Measurements from ENCODE around the gene KMT2C. TPM values are rescaled to one million over a fixed set of nuclear protein-coding genes. Genes with fewer than 3 reads are reported as not detected.
"Not testable (repeated sequence)": the region's sequence is repeated elsewhere in the genome, so short reads cannot be mapped to it uniquely, and the experiment has no call there.

Gene KMT2C
- total RNA-seq, 1 experiment from 2014 or later, result 35.1 TPM

DNA sequence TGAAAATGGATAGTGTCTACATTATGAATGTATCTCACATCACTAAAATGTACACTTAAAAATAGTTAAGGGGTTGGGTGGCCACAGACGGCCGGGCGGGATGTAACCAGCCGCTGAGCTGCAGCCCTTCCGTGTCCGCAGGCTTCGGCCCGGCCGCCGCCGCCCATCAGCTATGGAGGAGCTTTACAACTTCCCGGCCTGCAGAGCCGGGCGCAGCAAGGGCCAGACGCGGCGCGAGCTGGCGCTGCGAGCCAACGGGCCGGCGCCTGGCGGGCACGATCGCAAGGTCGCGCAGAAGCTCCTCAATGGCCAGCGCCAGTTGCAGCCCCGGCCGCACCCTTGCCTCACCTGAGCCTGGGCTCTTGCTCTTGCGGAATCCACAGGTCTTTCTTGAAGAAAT, 69.1 kb downstream of the KMT2C start:
- H3K27me3 ChIP-seq, result no peaks in the 10 kb centered on the region
- H3K9me3 ChIP-seq (replicated peaks), result peaks cover 5% of the 10 kb centered on the region; the same call in 1 of the 2 replicates
- H3K27ac ChIP-seq, result no peak overlapping the region
- no peak for DNase-seq
- H3K4me1 ChIP-seq, result no peaks in the 10 kb centered on the region
- H3K4me3 ChIP-seq, result no peak overlapping the region
- H3K36me3 ChIP-seq, result 0 out of 2 replicates have a peak, but pooled peaks cover 2% of the 10 kb centered on the region

DNA sequence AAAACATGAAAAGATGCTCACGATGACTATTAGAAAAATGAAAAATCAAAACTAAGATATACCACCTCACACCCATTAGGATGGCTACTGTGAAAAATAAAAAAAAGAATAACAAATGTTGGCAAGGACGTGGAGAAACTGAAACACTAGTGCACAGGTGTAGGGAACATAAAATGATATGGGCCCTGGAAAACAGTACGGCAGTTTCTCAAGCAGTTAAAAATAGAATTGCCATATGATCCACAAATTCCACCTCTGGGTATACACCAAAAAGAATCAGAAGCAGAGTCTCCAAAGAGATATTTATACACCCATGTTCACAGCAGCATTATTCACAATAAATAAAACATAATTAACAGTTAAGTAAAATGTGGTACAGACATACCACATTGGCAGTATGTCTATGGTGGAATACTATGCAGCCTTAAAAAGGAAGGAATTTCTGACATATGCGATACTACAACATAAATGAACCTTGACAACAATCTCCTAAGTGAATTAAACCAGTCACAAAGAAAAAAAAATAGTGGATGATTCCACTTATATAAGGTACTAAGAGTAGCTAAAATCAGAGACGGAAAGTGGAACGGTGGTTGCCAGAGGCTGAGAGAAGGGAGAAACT, 69.7 kb downstream of the KMT2C start:
- H3K4me3 ChIP-seq, result no peak overlapping the region
- H3K27ac ChIP-seq, result no peak overlapping the region
- H3K27me3 ChIP-seq, result no peaks in the 10 kb centered on the region
- H3K36me3 ChIP-seq, result no peaks in the 10 kb centered on the region
- no peak for DNase-seq
- H3K4me1 ChIP-seq, result no peaks in the 10 kb centered on the region
- peaks cover 5% of the 10 kb centered on the region; the same call in 1 of the 2 replicates for H3K9me3 ChIP-seq (replicated peaks)

DNA sequence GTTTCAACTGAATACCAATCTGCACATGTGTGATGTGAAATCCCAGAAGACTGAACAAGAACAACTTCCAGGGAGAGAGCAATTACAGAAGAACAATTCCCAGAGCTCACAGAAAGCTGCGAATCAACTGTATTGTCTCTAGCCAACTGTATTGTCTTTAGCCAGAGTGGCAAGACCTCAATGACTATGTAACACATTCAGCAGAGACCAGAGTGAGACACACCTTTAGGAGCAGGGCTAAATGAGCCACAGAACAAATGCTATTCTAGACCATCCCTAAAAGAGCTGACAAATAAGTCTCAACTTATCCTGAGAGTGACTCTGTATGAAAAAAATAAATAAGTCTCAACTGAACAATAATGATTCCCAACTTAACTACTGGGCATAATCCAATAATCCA, 72.0 kb downstream of the KMT2C start:
- no peak overlapping the region for H3K4me3 ChIP-seq
- no peak for DNase-seq

DNA sequence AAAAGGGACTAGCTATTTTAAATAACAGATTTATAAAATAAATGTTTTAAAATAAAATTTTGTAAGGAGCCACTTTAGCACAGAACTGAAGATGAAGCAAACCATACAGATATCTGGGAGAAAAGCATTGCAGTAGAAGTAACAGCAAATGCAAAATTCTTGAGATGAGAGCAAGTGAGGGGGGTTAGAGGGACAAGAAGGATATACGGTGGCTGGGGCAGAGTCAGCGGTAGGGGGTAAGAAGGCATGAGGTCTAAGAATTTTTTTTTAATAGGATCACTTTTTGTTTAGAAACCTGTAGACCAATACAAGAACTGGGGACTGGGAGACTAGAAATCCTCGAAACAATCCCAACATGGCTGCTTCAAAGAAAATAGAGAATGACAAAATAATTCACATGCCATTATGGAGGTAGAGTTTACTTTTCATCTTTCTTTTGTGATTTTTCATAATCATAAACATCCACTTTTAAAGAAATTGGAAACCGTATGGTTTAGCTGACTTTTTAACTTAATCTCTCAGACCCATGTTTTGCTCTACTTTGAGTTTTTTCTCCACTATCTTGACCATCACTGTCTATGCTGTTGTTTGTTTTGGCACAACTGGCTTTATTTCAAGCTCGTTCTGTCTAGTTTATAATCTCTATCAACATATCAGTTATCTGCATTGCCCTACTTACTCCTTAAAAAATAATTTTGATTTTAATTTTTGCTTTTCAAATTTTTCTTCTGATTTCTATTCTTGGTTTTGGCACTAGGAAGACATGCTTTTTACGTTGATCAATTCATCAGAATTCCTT, 73.5 kb downstream of the KMT2C start:
- Histone ChIP-seq H3K36me3 (0 out of 2 replicates have a peak, but pooled peaks cover under 1% of the 10 kb centered on the region), H3K4me1 (no peaks in the 10 kb centered on the region), H3K4me3 (no peak overlapping the region), H3K9me3 (replicated peaks) (peaks cover 5% of the 10 kb centered on the region; the same call in 1 of the 2 replicates), H3K27ac (no peak overlapping the region), H3K27me3 (no peaks in the 10 kb centered on the region)
- no peak for DNase-seq

More for the DNA sequence above, 72.0 kb downstream of the KMT2C start:
- peaks cover 5% of the 10 kb centered on the region; the same call in 1 of the 2 replicates for H3K9me3 ChIP-seq (replicated peaks)
- no peaks in the 10 kb centered on the region for H3K27me3 ChIP-seq
- H3K27ac ChIP-seq, result no peak overlapping the region
- no peaks in the 10 kb centered on the region for H3K4me1 ChIP-seq
- H3K36me3 ChIP-seq, result no peaks in the 10 kb centered on the region

DNA sequence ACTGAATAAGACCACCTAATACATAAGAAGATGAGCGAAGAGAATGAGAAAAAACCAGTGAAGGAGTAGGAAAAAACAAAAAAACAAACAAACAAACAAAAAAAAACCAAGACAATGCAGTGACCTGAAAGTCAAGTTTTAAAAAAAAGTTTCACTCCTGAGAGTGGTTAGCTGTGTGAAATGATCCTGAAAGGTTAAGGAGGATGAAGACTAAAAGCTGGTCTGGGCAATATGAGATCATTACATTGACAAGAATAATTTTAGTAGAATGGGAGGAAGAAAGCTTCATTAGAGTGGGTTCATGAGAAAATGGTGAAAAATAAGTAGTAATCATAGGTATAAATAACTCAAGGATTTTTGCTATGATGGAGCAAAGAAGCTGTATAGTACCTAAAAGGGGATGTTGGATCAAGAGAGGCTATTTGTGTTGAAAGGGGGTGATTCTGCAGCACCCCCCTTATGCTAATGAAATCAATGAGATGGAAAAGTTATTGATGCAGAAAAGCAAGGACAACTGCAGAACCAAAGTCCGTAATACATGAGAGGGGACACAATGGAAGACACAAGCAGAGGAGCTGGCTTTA, 80.2 kb downstream of the KMT2C start:
- DNase-seq, result no peak

GRCh38 chr7:152354061-152354460, 81.7 kb downstream of the KMT2C start:
- no peak for DNase-seq
- Histone ChIP-seq H3K9me3 (replicated peaks) (peaks cover 3% of the 10 kb centered on the region; the same call in 1 of the 2 replicates), H3K27ac (no peak overlapping the region), H3K4me3 (no peak overlapping the region), H3K27me3 (no peaks in the 10 kb centered on the region), H3K4me1 (no peaks in the 10 kb centered on the region), H3K36me3 (peaks cover 32% of the 10 kb centered on the region)

More for the DNA sequence above, 80.2 kb downstream of the KMT2C start:
- Histone ChIP-seq H3K27ac (no peak overlapping the region), H3K4me3 (no peak overlapping the region), H3K27me3 (no peaks in the 10 kb centered on the region), H3K9me3 (replicated peaks) (0 out of 2 replicates have a peak, but pooled peaks cover 3% of the 10 kb centered on the region), H3K36me3 (peaks cover 22% of the 10 kb centered on the region), H3K4me1 (no peaks in the 10 kb centered on the region)

DNA sequence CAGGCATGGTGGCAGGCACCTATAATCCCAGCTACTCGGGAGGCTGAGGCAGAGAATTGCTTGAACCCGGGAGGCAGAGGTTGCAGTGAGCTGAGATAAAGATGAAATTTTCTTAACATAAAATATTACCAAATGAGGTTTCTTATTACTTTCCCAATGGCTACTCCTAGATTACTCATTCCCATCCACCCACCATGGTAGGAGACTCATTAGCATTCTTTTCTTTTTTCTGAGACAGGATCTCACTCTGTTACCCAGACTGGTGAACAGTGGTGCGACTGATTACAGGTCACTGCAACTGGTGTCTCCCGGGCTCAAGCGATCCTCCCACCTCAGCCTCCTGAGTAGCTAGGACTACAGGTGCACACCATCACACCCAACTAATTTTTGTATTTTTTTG, 82.5 kb downstream of the KMT2C start:
- H3K36me3 ChIP-seq, result peaks cover 38% of the 10 kb centered on the region
- not testable (repeated sequence) for H3K27ac ChIP-seq; H3K27me3 ChIP-seq; H3K4me3 ChIP-seq; H3K9me3 ChIP-seq (replicated peaks); DNase-seq; H3K4me1 ChIP-seq

GRCh38 chr7:152351747-152352146, 84.1 kb downstream of the KMT2C start:
- not testable (repeated sequence) for H3K27ac ChIP-seq; H3K4me3 ChIP-seq; DNase-seq; H3K4me1 ChIP-seq; H3K27me3 ChIP-seq; H3K9me3 ChIP-seq (replicated peaks)
- peaks cover 40% of the 10 kb centered on the region for H3K36me3 ChIP-seq

GRCh38 chr7:152351168-152351567, 84.6 kb downstream of the KMT2C start:
- H3K4me1 ChIP-seq, result no peaks in the 10 kb centered on the region
- H3K4me3 ChIP-seq, result no peak overlapping the region
- H3K36me3 ChIP-seq, result peaks cover 40% of the 10 kb centered on the region
- no peak overlapping the region for H3K27ac ChIP-seq
- no peaks in the 10 kb centered on the region for H3K27me3 ChIP-seq
- H3K9me3 ChIP-seq (replicated peaks), result peaks cover 3% of the 10 kb centered on the region; the same call in 1 of the 2 replicates
- DNase-seq, result no peak

GRCh38 chr7:152347888-152348287, 87.9 kb downstream of the KMT2C start:
- no peaks in the 10 kb centered on the region; the same call in 1 of the 2 replicates for H3K9me3 ChIP-seq (replicated peaks)
- no peaks in the 10 kb centered on the region for H3K27me3 ChIP-seq
- H3K36me3 ChIP-seq, result peaks cover 29% of the 10 kb centered on the region
- H3K4me3 ChIP-seq, result no peak overlapping the region
- no peak overlapping the region for H3K27ac ChIP-seq
- H3K4me1 ChIP-seq, result no peaks in the 10 kb centered on the region
- DNase-seq, result no peak

GRCh38 chr7:152344253-152344652, 91.5 kb downstream of the KMT2C start:
- Histone ChIP-seq H3K4me1 (no peaks in the 10 kb centered on the region), H3K9me3 (replicated peaks) (no peaks in the 10 kb centered on the region), H3K36me3 (peaks cover 13% of the 10 kb centered on the region), H3K27me3 (no peaks in the 10 kb centered on the region), H3K4me3 (no peak overlapping the region), H3K27ac (no peak overlapping the region)
- no peak for DNase-seq

GRCh38 chr7:152342796-152343195, 93.0 kb downstream of the KMT2C start:
- Histone ChIP-seq H3K4me3 (no peak overlapping the region), H3K27me3 (no peaks in the 10 kb centered on the region)
- DNase-seq, result no peak

GRCh38 chr7:152341914-152342236, 93.9 kb downstream of the KMT2C start:
- no peaks in the 10 kb centered on the region for H3K36me3 ChIP-seq
- no peaks in the 10 kb centered on the region for H3K4me1 ChIP-seq
- no peak overlapping the region for H3K27ac ChIP-seq
- H3K9me3 ChIP-seq (replicated peaks), result no peaks in the 10 kb centered on the region
- DNase-seq, result no peak
- H3K4me3 ChIP-seq, result no peak overlapping the region
- no peaks in the 10 kb centered on the region for H3K27me3 ChIP-seq

More at GRCh38 chr7:152342796-152343195, 93.0 kb downstream of the KMT2C start:
- no peaks in the 10 kb centered on the region for H3K4me1 ChIP-seq
- no peaks in the 10 kb centered on the region for H3K9me3 ChIP-seq (replicated peaks)
- peaks cover 1% of the 10 kb centered on the region; the same call in 1 of the 2 replicates for H3K36me3 ChIP-seq
- no peak overlapping the region for H3K27ac ChIP-seq

GRCh38 chr7:152341039-152341913, 94.5 kb downstream of the KMT2C start:
- DNase-seq, result peak; percentile 24 to 60

More at GRCh38 chr7:152341039-152341913, 94.5 kb downstream of the KMT2C start:
- Histone ChIP-seq H3K27ac (no peak overlapping the region), H3K4me1 (no peaks in the 10 kb centered on the region), H3K9me3 (replicated peaks) (no peaks in the 10 kb centered on the region), H3K27me3 (no peaks in the 10 kb centered on the region), H3K4me3 (no peak overlapping the region), H3K36me3 (no peaks in the 10 kb centered on the region)
